Measurements from ENCODE around the gene SORCS2.

DNA sequence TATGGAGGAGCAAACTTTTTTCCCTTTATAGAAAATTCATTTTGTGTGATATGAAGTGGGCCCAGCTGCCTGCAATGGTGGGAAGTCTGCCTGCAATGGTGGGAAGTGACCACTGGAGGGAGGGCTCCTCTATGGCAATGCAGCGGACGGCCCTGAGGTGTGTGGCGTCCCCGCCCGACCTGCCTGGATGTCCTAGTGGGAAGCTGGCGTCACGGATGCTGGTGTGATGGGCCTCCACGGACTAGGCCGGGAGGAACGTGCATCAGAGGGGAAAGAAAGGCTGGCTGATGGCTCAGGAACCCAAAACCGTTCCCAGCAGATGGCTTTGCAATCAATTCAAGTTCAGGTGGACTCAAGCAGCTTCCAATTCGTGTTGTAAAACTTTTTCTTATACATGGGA lies 569.4 kb downstream of the SORCS2 start:
- no peak for TF ChIP-seq EZH2 (IDR thresholded peaks at IDR 0.05; ENCODE audit: insufficient read depth, low read length)
- TF ChIP-seq, protein P1, sequence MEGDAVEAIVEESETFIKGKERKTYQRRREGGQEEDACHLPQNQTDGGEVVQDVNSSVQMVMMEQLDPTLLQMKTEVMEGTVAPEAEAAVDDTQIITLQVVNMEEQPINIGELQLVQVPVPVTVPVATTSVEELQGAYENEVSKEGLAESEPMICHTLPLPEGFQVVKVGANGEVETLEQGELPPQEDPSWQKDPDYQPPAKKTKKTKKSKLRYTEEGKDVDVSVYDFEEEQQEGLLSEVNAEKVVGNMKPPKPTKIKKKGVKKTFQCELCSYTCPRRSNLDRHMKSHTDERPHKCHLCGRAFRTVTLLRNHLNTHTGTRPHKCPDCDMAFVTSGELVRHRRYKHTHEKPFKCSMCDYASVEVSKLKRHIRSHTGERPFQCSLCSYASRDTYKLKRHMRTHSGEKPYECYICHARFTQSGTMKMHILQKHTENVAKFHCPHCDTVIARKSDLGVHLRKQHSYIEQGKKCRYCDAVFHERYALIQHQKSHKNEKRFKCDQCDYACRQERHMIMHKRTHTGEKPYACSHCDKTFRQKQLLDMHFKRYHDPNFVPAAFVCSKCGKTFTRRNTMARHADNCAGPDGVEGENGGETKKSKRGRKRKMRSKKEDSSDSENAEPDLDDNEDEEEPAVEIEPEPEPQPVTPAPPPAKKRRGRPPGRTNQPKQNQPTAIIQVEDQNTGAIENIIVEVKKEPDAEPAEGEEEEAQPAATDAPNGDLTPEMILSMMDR (IDR thresholded peaks at IDR 0.05; ENCODE audit: insufficient read depth, low read depth, low read length), result peak; percentile 61

Measured in astrocyte (in vitro differentiated cells and primary cell).